NCI-H2107 treated with DMSO at 0.1 percent for 48 hours (cell line): ENCODE results near the gene LIN9.

ENCODE experiments used
- DNase-seq: peaks from one replicate; lab custom pipeline; 2025; ENCODE audit not compliant: unreplicated experiment; lab: John Stamatoyannopoulos, UW

LIN9 gene

GRCh38 chr1:226322986-226323385, 14.0 kb upstream of the LIN9 start:
- DNase-seq, result no peak

- DNase-seq, result no peak
Measured at GRCh38 chr1:226320930-226321329, 12.0 kb upstream of the LIN9 start.

DNA sequence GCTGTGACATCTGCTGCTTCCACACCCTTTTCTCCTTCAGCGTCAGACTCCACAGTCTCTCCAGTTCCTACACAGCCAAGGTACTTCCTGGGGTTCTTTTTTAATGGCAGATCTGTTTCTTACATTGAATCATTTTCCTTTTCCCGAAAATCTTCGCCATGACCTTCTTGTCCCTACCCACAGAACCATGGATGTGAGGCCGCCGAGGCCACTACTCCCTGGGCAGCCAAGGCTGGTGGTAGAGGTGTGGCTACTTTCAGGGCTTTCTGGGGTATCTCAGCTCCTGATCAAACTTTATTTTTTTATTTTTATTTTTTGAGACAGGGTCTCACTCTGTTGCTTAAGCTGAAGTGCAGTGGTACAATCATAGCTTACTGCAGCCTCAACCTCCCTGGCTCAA, 9.5 kb upstream of the LIN9 start:
- DNase-seq, result no peak

DNA sequence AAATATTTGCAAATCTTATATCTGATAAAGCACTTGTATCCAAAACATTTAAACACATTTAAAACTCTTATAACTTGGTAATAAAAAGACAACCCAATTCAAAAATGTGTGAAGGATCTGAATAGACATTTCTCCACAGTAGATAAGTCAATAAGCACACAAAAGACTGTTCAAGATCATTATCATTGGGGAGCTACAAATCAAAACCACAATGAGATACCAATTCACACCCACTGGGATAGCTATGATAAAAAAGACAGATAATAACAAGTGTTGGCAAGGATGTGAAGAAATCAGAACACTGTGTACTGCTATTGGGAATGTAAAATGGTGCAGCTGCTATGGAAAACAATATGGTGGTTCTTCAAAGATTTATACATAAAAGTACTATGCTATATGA, 5.1 kb upstream of the LIN9 start:
- no peak for DNase-seq

DNA sequence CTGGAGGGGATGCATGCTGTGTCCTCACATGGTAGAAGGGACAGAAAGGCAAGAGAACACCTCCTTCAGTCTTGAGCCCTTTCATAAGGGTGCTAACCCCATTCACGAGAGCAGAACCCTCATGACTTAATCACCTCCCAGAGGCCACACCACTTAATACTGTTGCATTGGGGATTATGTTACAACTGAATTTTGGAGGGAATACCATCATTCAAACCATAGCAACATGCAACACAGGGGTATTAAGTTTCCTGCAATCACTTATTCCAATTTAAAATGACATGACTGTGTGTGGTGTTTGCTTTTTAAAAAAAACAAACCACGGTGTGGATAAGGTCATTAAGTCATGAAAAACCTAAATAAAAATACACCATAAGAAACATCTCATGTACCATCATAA, 3.1 kb upstream of the LIN9 start:
- DNase-seq, result no peak

GRCh38 chr1:226311376-226311775, 2.4 kb upstream of the LIN9 start:
- no peak for DNase-seq

DNA sequence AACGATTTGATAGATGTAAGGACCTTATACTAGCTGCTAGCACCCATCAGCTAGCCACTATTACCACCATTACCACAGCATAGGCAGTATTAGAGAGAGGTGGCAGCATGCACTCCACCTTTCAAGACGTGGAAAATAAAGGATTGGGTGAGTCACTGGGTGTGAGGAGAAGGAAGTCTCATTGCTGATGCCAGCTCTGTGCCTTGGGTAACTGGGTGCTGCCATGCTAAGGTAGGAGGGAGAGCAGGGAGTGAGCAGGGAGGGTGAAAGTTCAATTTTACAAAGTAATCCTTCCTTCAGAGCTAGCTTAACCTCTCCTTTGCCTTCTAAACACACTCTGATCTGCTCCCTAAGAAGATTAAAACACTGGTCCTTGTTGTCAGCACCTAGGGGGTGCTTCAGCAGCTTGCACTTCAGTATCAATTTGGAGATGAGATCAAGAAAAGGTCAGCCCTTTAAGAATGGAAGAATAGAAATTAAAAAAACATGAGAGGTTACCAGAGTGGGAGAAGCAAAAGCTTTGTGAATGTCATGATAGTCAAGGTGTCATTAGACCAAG, 1.8 kb upstream of the LIN9 start:
- DNase-seq, result no peak

DNA sequence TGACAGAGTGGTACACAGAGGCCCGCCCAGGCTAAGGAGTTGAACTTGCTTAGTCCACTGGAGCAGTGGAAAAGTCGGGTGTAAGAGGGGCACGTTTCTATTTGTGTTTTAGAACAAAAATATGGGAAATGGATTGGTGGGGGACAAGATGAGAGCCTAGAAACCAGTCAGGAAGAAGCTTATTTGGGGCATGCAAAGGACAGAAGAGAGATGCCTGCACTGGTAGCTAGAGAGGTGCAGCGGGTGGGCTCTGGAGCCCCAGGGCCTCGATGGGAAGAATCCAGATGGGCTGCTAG, 1.2 kb upstream of the LIN9 start:
- no peak for DNase-seq

DNA sequence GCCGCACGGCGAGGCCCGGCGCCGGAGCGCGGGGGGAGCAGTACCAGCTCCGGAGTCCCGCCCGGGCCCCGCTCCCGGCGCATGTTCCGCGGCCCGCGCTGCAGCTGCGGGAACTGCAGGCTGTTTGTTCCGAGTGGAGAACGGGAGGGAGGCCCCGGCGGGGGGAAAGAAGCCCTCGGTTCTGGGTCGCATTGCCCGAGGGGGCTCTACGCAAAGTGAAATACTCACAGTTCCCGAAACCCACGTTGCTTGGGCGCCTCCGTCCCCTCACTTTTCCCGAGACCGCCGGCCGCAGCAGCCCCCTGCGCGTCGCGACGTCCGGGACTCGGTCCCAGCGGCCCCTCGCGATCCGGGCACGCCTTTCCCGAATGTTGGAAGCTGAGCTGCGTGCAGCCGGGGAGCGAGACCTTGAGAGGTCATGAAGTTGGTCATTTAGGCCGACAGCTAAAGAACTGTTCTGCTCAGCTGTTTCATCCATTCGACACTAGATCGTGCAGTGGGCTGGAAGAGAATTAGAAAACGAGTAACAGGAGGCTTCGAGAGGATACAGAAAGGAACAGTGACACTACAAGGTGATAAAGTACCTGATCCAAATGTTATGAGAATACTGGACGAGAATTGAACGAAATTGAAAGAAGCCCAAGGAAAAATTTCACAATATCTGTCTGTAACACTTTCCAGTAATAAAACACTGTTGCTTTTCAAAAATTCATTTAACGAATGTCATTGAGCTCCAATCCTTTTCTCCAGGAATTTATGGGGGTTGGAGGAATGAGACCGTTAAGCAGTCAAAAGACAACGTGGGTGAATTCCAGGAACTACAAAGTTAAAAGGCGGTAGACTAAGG, 657 bp upstream of the LIN9 start:
- DNase-seq, result peak; percentile 46

GRCh38 chr1:226308166-226308722, 720 bp downstream of the LIN9 start:
- DNase-seq, result peak; percentile 16

- no peak for DNase-seq
Measured at GRCh38 chr1:226306425-226306824, 2.5 kb downstream of the LIN9 start.

DNA sequence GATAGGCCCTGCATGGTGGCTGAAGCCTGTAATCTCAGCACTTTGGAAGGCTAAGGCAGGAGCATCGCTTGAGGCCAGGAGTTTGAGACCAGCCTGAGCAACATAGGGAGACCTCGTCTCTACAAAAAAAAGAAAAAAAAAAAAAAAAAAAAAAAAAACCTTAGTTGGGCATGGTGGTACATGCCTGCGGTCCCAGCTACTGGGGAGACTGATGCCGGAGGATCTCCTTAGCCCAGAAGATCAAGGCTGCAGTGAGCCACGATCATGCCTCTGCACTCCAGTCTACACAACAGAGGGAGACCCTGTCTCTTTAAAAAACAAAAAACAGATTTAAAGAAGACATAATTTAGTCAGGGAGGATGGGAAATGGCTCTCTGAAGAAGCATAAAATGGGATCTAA, 3.8 kb downstream of the LIN9 start:
- DNase-seq, result no peak

- DNase-seq, result no peak
Measured at GRCh38 chr1:226304291-226304955, 4.5 kb downstream of the LIN9 start.

- DNase-seq, result no peak
Measured at GRCh38 chr1:226302731-226303130, 6.2 kb downstream of the LIN9 start.

DNA sequence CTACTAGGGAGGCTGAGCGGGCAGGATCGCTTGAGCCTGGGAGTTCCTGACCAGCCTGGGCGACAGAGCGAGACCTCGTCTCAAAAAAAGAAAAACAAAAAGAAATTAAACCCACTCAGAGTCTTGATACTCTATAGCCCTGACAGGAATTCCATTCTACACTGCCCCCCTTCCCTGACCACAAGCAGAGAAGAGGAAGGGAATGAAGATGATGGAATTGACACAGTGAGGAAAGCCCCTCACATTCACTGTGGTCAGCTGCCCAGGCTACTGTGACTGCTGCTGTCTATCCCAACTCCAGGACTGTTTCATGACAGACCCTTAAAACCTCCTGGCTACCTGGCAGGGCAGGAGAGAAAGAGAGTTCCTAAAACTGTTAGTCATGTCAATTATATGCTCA, 12.1 kb downstream of the LIN9 start:
- DNase-seq, result no peak

DNA sequence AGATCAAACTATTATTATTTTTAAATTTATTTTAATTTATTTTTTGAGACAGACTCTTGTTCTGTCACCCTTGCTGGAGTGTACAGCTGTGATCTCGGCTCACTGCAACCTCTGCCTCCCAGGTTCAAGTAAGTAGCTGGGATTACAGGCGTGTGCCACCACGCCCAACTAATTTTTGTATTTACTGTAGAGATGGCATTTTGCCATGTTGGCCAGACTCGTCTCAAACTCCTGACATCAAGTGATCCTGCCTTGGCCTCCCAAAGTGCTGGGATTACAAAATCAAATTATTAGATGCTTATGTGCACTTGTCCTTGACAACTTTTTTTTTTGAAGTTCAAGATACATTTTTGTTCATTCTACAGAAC, 15.4 kb downstream of the LIN9 start:
- DNase-seq, result no peak

DNA sequence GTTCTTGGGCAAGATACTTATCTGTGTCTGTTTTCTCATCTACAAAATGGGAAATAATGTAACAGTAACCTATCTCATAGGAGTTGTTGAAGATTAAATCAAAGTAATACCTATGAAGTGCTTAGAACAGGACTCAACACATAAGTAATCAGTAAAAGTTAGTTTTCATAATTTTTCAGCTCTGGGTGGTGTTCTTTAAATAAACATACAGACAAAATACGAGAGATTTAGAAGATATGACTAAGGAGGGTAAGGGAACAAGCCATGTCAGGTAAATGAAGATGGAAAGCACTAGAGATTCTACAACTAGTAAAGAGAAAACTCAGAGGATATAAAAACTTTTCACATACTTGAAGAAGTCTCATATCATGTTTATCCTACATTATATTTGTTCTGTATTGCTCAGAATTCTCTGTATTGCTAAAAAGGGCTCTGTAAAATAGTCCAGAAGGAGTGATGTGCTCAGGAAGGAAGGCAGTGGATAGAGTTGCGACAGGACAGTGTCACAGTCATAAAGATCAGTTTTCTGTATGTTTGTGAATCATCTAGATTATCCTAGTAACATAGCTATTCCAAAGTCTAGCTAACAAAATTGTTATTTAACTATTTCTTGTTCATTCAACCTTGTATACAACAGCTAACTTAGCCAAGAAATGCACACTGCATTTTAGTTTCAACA, 16.0 kb downstream of the LIN9 start:
- DNase-seq, result no peak

DNA sequence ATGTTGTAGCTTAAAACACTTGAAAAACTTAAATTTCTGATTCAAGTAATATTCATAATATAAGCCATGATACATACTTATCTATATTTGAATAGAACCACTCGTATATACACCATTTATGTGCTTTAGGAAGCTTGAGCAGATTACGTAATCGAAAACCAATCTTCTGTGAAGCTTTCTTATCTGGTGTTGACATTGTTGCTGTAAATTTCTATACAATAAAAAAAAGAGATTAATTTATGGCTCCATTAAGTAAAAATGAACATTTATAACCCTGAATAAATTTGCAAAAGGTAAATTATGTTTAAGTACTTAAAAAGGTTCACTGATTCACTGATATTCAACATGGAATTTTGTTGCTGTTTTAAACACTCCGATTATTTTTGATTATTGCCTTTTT, 21.4 kb downstream of the LIN9 start:
- no peak for DNase-seq

GRCh38 chr1:226281058-226281457, 27.9 kb downstream of the LIN9 start:
- no peak for DNase-seq

- DNase-seq, result no peak
Measured at GRCh38 chr1:226279498-226279897, 29.5 kb downstream of the LIN9 start.

DNA sequence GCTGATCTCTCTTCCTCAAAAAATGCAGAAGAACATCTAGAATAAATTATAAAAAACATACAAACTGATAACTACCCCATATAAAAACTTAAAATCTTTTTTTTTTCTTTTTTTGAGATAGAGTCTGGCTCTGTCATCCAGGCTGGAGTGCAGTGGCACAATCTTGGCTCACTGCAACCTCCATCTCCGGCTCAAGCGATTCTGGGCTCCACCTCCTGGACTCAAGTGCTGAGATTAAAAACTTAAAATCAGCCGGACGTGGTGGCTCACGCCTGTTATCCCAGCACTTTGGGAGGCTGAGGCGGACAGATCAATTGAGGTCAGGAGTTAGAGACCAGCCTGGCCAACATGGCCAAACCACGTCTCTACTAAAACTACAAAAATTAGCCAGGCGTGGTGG, 31.1 kb downstream of the LIN9 start:
- no peak for DNase-seq

DNA sequence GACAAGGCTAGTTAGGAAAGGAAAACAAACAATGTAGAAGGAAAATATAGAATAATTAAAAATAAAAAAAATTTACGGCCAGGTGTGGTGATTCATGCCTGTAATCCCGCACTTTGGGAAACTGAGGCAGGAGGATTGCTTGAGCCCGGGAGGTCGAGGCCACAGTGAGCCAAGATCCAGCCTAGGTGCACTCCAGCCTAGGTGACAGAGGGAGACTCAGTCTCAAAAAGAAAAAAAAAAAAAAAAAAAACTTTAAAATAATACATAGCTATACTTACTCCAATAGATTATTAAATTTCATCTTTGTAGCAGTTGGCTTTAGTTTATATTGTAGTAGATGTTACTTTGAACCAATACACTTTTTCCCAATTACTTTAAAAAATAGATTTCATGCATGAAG, 32.0 kb downstream of the LIN9 start:
- DNase-seq, result no peak
